Retinal pigment epithelial cell (primary cell): ENCODE results near the gene ICE2.

ENCODE experiments used
- DNase-seq: peaks from one replicate; pipeline ENCODE4 v3.0.0-alpha.2; 2010; ENCODE audit warnings: low read depth
- H3K4me3 ChIP-seq: 2 replicates; pipeline ENCODE4 v1.5.1; 2011; ENCODE audit warnings: mild to moderate bottlenecking, low read length, control low read depth, moderate library complexity
- CTCF ChIP-seq: conservative IDR thresholded peaks from 2 replicates; pipeline ENCODE4 v1.5.1; 2011; ENCODE audit warnings: low read depth, low read length, control low read depth, inconsistent platforms

Gene ICE2

DNA sequence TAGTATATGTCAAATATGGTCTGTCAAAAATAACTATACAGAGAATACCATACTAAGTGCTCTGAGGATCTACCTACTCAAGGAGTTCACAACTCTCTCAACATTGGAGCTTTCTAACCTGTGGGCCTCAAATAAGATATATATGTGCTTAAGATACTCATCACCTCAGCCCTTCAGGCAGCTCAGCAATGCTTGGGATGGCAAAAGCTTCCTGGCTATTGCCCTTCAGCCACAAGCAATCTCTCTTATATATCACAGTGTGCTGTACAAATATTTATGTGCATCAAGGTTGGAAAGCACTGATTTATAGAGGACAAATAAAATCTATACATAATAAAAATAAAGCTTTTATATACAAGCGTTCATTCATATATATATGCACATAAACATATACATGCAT lies 40.3 kb downstream of the ICE2 start:
- TF ChIP-seq CTCF: no peak
- no peak for DNase-seq
- no peak overlapping the region for H3K4me3 ChIP-seq

DNA sequence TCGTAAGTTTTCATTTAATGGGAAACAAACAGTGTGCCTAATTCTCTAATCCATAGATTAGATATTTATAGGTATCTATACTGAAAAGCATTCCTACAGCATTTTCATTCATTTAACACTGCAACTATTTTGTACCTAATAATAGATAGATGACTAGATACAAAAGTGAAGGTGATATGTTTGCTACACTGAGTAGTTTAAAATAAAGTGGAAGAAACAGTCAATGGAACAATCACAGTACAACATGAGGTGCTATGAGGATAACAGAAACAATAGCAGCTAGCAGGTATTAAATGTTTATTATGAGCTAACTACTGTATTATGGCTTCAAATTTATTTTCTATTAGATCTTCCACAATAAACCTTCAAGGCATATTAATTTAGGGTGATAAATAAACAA lies 50.0 kb downstream of the ICE2 start:
- H3K4me3 ChIP-seq: no peak overlapping the region
- no peak for DNase-seq
- no peak for TF ChIP-seq CTCF

DNA sequence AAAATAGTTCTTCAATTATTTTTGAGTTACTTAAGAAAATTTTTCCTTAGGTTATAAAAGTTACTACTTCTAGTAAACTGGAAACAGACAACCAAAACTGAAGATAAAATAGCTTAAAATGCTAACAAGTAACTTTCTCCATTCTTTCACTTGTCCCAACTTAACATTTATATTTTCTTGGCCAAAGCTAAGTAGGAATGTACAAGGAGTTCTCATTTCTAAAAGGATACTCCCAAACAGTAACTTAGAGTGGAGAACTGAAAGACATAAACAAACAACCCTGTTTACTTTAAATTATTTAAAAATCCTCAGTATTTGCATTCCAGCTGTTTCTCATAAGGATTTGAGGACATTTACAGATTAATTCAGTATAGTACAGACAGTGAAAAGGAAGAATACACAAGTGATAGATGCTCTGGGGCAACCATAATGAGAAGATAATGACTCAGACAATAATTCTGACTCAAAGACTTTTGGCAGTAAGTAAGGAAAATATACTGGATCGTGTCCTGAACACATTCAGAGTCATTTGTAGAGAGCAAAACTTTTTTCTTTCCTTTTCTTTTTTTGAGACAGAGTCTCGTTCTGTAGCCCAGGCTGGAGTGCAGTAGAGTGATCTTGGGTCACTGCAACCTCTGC lies 52.0 kb downstream of the ICE2 start:
- no peak overlapping the region for H3K4me3 ChIP-seq
- no peak for DNase-seq
- no peak for TF ChIP-seq CTCF

DNA sequence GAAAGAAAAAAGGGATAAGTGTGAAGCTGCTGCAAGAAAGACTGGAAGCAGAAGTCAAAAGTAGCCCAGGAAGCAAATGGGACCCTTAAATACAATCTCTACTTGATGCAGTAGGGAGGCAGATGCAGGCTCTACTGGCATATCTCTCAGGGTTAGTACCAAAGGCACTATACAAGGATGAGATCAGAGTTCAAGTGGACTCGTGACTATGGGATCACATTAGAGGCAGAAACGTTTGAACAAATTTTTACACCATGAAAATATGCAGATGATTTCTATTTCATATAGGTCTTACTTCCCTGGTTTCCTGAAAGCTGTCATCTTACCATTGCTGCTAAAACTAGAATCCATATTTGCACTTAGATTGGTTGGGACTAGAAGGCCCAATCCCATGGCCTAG lies 53.5 kb downstream of the ICE2 start:
- TF ChIP-seq CTCF: no peak
- no peak for DNase-seq
- no peak overlapping the region for H3K4me3 ChIP-seq

DNA sequence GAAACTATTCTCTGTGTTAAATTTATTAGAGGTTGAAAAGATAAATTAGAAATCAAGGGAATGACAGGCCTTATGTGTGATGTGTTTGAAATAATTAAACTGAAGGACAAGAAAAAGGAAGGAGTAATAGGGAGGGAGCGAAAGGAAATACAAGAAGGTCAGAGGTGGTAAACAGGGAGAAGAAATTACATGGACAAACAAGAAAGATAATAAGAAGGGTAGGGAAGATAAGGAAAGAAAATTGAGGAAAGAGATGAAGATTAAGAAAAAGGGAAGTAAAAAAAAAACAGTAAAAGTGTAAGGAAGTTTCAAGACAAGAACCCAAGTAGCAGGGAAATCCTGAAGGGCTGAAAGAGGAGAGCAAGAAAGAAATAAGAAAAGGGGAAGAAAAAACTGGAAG lies 54.9 kb downstream of the ICE2 start:
- no peak overlapping the region for H3K4me3 ChIP-seq
- DNase-seq: no peak
- TF ChIP-seq CTCF: no peak

DNA sequence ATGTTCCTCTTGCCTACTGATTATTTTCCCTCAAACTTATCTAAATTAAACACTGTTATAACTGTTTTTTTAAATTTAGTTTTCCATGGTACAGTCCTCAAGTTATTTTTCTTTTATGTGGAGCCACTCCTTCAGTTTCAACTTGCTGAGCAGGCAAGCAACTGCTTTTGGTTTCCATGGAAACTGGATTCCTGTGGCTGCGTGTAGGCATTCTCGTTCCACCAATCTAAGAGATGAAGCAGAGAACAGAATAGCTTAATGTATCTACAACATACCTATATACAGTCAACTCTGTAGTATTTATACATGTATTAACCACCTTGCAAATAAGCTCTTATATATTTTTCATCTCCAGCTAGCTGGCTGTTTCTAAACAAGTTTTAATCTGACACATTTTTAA lies 55.4 kb downstream of the ICE2 start:
- peak; percentile 83 for DNase-seq
- TF ChIP-seq CTCF: no peak
- H3K4me3 ChIP-seq: no peak overlapping the region

- DNase-seq: no peak
- H3K4me3 ChIP-seq: no peak overlapping the region
- TF ChIP-seq CTCF: no peak
Observed at GRCh38 chr15:60421544-60421943, 57.4 kb downstream of the ICE2 start.
